H1 (cell line): ENCODE results near the gene RSAD2. TPM values are rescaled to one million over a fixed set of nuclear protein-coding genes. Genes with fewer than 3 reads are reported as not detected.

Experiments used
- CTCF ChIA-PET: fragments of 300-600 bp; sonication (Branson Sonifier 250); formaldehyde crosslinking; loops from one replicate; lab custom pipeline; 2021; ENCODE audit not compliant: partially characterized antibody; lab: Charles Lee
- POLR2A ChIA-PET: fragments of 300-600 bp; sonication (Branson Sonifier 250); formaldehyde crosslinking; loops from one replicate; lab custom pipeline; 2021; ENCODE audit warnings: inconsistent platforms; ENCODE audit not compliant: partially characterized antibody; lab: Charles Lee
- DNase-seq, 2 experiments: peaks; one replicate each; pipeline versions ENCODE4 v3.0.0 to v3.0.0-alpha.2; 2010 to 2022; ENCODE audit warnings: low spot score in 2 of 2, low read depth in 1 of 2, mixed read lengths in 1 of 2
- FAIRE-seq: peaks from 2 replicates; lab custom pipeline; 2011; peaks lifted over from hg19 to GRCh38; lab: Jason Lieb, UNC
- H2AFZ ChIP-seq: 2 replicates; pipeline ENCODE4 v1.8.1; 2012; ENCODE audit warnings: low read length, inconsistent platforms
- H2AK5ac ChIP-seq: 2 replicates; pipeline ENCODE4 v1.6.1; 2013; ENCODE audit warnings: low read depth, low read length
- H2BK120ac ChIP-seq: replicated peaks from 2 replicates; pipeline ENCODE3; 2013; ENCODE audit warnings: low read depth, low read length, inconsistent platforms
- H2BK12ac ChIP-seq: 2 replicates; pipeline ENCODE4 v1.6.1; 2013; ENCODE audit warnings: low read depth, low read length
- H2BK15ac ChIP-seq: 2 replicates; pipeline ENCODE4 v1.6.1; 2013; ENCODE audit warnings: low read length
- H2BK20ac ChIP-seq: 2 replicates; pipeline ENCODE4 v1.6.1; 2013; ENCODE audit warnings: low read length
- H2BK5ac ChIP-seq: 2 replicates; pipeline ENCODE4 v1.6.1; 2013; ENCODE audit warnings: low read depth, low read length
- H3K14ac ChIP-seq: 2 replicates; pipeline ENCODE4 v1.6.1; 2013; ENCODE audit warnings: inconsistent platforms; ENCODE audit not compliant: insufficient read length
- H3K18ac ChIP-seq: 2 replicates; pipeline ENCODE4 v1.6.1; 2013; ENCODE audit warnings: low read length; ENCODE audit errors: extremely low read depth
- H3K23ac ChIP-seq: 2 replicates; pipeline ENCODE4 v1.6.1; 2013; ENCODE audit warnings: inconsistent platforms; ENCODE audit not compliant: insufficient read length
- H3K23me2 ChIP-seq: 2 replicates; pipeline ENCODE4 v1.6.1; 2013; ENCODE audit warnings: low read depth, low read length
- H3K27ac ChIP-seq: 2 replicates; pipeline ENCODE4 v1.6.1; 2011; ENCODE audit warnings: low read depth, low read length, inconsistent platforms
- H3K27me3 ChIP-seq, 4 experiments: replicated peaks in 1 of 4; 1 replicate in 1 of 4; 2 replicates in 3 of 4; pipeline versions ENCODE4 v1.6.1 to v1.8.1; 2011 to 2013; ENCODE audit warnings: low read length in 3 of 4, mild to moderate bottlenecking in 3 of 4, inconsistent platforms in 2 of 4, mixed read lengths in 2 of 4, moderate library complexity in 1 of 4; ENCODE audit not compliant: control insufficient read depth in 3 of 4, insufficient read depth in 3 of 4; ENCODE audit errors: extremely low read depth in 1 of 4
- H3K36me3 ChIP-seq, 4 experiments: 2 replicates each; pipeline versions ENCODE4 v1.6.1 to v1.8.1; 2011 to 2013; ENCODE audit warnings: mild to moderate bottlenecking in 4 of 4, low read length in 3 of 4, moderate library complexity in 2 of 4, control low read depth in 1 of 4, inconsistent platforms in 1 of 4; ENCODE audit not compliant: insufficient read depth in 4 of 4, control insufficient read depth in 2 of 4
- H3K4ac ChIP-seq: replicated peaks from 2 replicates; pipeline ENCODE3; 2013; ENCODE audit warnings: low read length, low read depth, mixed read lengths, inconsistent platforms; ENCODE audit not compliant: insufficient read length
- H3K4me1 ChIP-seq, 4 experiments: replicated peaks in 1 of 4; 1 replicate in 1 of 4; 2 replicates in 3 of 4; pipeline versions ENCODE4 v1.6.1 to v1.8.1; 2011 to 2013; ENCODE audit warnings: low read length in 3 of 4, inconsistent platforms in 2 of 4, mixed read lengths in 1 of 4; ENCODE audit not compliant: insufficient read depth in 4 of 4, control insufficient read depth in 3 of 4
- H3K4me2 ChIP-seq, 2 experiments: 2 replicates each; pipeline versions ENCODE4 v1.6.1 to v1.8.1; 2011 to 2013; ENCODE audit warnings: low read depth in 2 of 2, low read length in 2 of 2, control low read depth in 1 of 2, inconsistent platforms in 1 of 2, mild to moderate bottlenecking in 1 of 2; ENCODE audit not compliant: insufficient read depth in 1 of 2
- H3K4me3 ChIP-seq, 4 experiments: fragments of 200-600, 300-600 bp in 1 of 4; sonication (generic), shearing (Covaris generic), sonication (Bioruptor Twin) in 1 of 4; 2 replicates each; pipeline versions ENCODE4 v1.5.1 to v1.8.1; 2011 to 2016; ENCODE audit warnings: low read length in 4 of 4, low read depth in 3 of 4, control low read depth in 2 of 4, inconsistent platforms in 2 of 4, mild to moderate bottlenecking in 2 of 4, mixed read lengths in 1 of 4, moderate library complexity in 1 of 4; ENCODE audit not compliant: insufficient read depth in 2 of 4; ENCODE audit errors: extremely low read depth in 1 of 4
- H3K56ac ChIP-seq: replicated peaks from 2 replicates; pipeline ENCODE3; 2013; ENCODE audit warnings: low read depth, mild to moderate bottlenecking, mixed read lengths, low read length, inconsistent platforms; ENCODE audit not compliant: insufficient read length
- H3K79me1 ChIP-seq: 2 replicates; pipeline ENCODE4 v1.6.1; 2013; ENCODE audit warnings: low read depth, low read length, control low read depth
- H3K79me2 ChIP-seq, 2 experiments: 2 replicates each; pipeline versions ENCODE4 v1.6.1 to v1.8.1; 2012 to 2013; ENCODE audit warnings: low read length in 2 of 2, mild to moderate bottlenecking in 2 of 2, inconsistent platforms in 1 of 2; ENCODE audit not compliant: insufficient read depth in 2 of 2, control insufficient read depth in 1 of 2
- H3K9ac ChIP-seq, 4 experiments: replicated peaks in 1 of 4; 1 replicate in 1 of 4; 2 replicates in 3 of 4; pipeline versions ENCODE4 v1.6.1 to v1.8.1; 2011 to 2013; ENCODE audit warnings: low read depth in 3 of 4, low read length in 3 of 4, control low read depth in 2 of 4, mild to moderate bottlenecking in 2 of 4, moderate library complexity in 2 of 4, inconsistent platforms in 1 of 4; ENCODE audit errors: extremely low read depth in 1 of 4
- H3K9me3 ChIP-seq, 2 experiments: 2 replicates each; pipeline versions ENCODE4 v1.6.1 to v1.8.1; 2012 to 2013; ENCODE audit warnings: mild to moderate bottlenecking in 2 of 2, moderate library complexity in 2 of 2, control low read depth in 1 of 2, inconsistent platforms in 1 of 2, low read depth in 1 of 2, low read length in 1 of 2, mixed read lengths in 1 of 2; ENCODE audit not compliant: insufficient read depth in 2 of 2
- H4K20me1 ChIP-seq, 2 experiments: replicated peaks in 1 of 2; 2 replicates each; pipeline versions ENCODE3 to v1.8.1; 2011 to 2013; ENCODE audit warnings: inconsistent platforms in 2 of 2, low read length in 2 of 2, mild to moderate bottlenecking in 1 of 2; ENCODE audit not compliant: insufficient read depth in 2 of 2, control insufficient read depth in 1 of 2
- H4K5ac ChIP-seq: 2 replicates; pipeline ENCODE4 v1.6.1; 2013; ENCODE audit warnings: low read length, low read depth, mixed read lengths, inconsistent platforms; ENCODE audit not compliant: insufficient read length
- H4K8ac ChIP-seq: 2 replicates; pipeline ENCODE4 v1.8.0; 2013; ENCODE audit warnings: mild to moderate bottlenecking, moderate library complexity, low read length, inconsistent platforms; ENCODE audit not compliant: insufficient read depth; ENCODE audit errors: extremely low read depth
- H4K91ac ChIP-seq: replicated peaks from 2 replicates; pipeline ENCODE3; 2013; ENCODE audit warnings: low read length, mixed read lengths, inconsistent platforms; ENCODE audit not compliant: insufficient read length
- CBX5 ChIP-seq: fragments of 300-800, 300-1000 bp; sonication (generic); IDR thresholded peaks from 2 replicates; pipeline ENCODE4 v1.7.1; 2016; ENCODE audit warnings: antibody characterized with exemption, low read length, low read depth
- CBX8 ChIP-seq: fragments of 300-800, 300-1000 bp; sonication (generic); IDR thresholded peaks from 2 replicates; pipeline ENCODE4 v1.7.1; 2016; ENCODE audit warnings: low read depth, low read length, borderline replicate concordance
- CHD1 ChIP-seq: IDR thresholded peaks from 2 replicates; pipeline ENCODE4 v1.6.1; 2012; ENCODE audit warnings: low read depth, low read length, improper control_type of control experiment
- HDAC2 ChIP-seq, 2 experiments: fragments of 300-600 bp in 1 of 2; sonication (generic) in 1 of 2; IDR thresholded peaks; 2 replicates each; pipeline ENCODE4 v1.6.1; 2011 to 2012; ENCODE audit warnings: low read depth in 2 of 2, low read length in 2 of 2, mild to moderate bottlenecking in 2 of 2, moderate library complexity in 2 of 2, borderline replicate concordance in 1 of 2, inconsistent platforms in 1 of 2
- JUND ChIP-seq: IDR thresholded peaks from 2 replicates; pipeline ENCODE4 v1.6.1; 2011; ENCODE audit warnings: mild to moderate bottlenecking, improper control_type of control experiment, low read length
- MAFK ChIP-seq: IDR thresholded peaks from 2 replicates; pipeline ENCODE4 v1.6.1; 2012; ENCODE audit warnings: low read depth, mild to moderate bottlenecking, improper control_type of control experiment, low read length
- RAD21 ChIP-seq, 2 experiments: IDR thresholded peaks in 1 of 2; conservative IDR thresholded peaks in 1 of 2; 2 replicates each; pipeline ENCODE4 v1.6.1; 2011; ENCODE audit warnings: low read depth in 2 of 2, low read length in 2 of 2, improper control_type of control experiment in 1 of 2, inconsistent platforms in 1 of 2, mild to moderate bottlenecking in 1 of 2, moderate library complexity in 1 of 2
- RXRA ChIP-seq: IDR thresholded peaks from 2 replicates; pipeline ENCODE4 v1.6.1; 2011; ENCODE audit warnings: low read depth, mild to moderate bottlenecking, low read length, moderate library complexity; ENCODE audit not compliant: insufficient read depth
- SIRT6 ChIP-seq: IDR thresholded peaks from one replicate; pipeline ENCODE4 v1.7.1; 2012; ENCODE audit warnings: low read length, inconsistent platforms
- YY1 ChIP-seq: IDR thresholded peaks from 2 replicates; pipeline ENCODE4 v1.6.1; 2011; ENCODE audit warnings: low read depth, mild to moderate bottlenecking, low read length
- ZNF274 ChIP-seq: IDR thresholded peaks from 2 replicates; pipeline ENCODE4 v1.7.0; 2012; ENCODE audit warnings: low read length, borderline replicate concordance; ENCODE audit errors: extremely low read depth
- WGBS, 2 experiments: shearing (Covaris generic) in 1 of 2; methylation state at CpG; one replicate each; pipeline versions ENCODE4 v1.1.6 to v1.1.7; 2013 to 2015; ENCODE audit warnings: low lambda C conversion rate in 2 of 2, mixed read lengths in 2 of 2, inconsistent platforms in 1 of 2, low coverage in 1 of 2, missing lambda C conversion rate in 1 of 2; ENCODE audit not compliant: insufficient replicate concordance in 2 of 2, insufficient coverage in 1 of 2, insufficient read length in 1 of 2; ENCODE audit errors: extremely low coverage in 1 of 2, missing lambda C conversion rate in 1 of 2; 5-methylcytosine and 5-hydroxymethylcytosine counted together
- polyA plus RNA-seq, 7 experiments: library from polyadenylated mRNA; depleted of rRNA in 3 of 7; stranded (reverse) in 5 of 7; unstranded in 2 of 7; fragments of >200 nt in 5 of 7; fragments of 200-250 nt in 2 of 7; gene quantifications; 1 replicate in 5 of 7; 2 replicates in 1 of 7; 4 replicates in 1 of 7; pipeline versions ENCODE4 v1.2.1 to v1.2.3, GENCODE V29; 2011 to 2013; ENCODE audit warnings: missing spikeins in 2 of 7, mixed read lengths in 2 of 7
- total RNA-seq: library from RNA; stranded (reverse); fragmentation: NEBNext Ultra II Directional; extraction: Animal tissue kit (Norgen Biotek cat#: 25700); gene quantifications from 2 replicates; pipeline ENCODE4 v1.2.1, GENCODE V29; 2021
- TF ChIP-seq, protein P1 (sequence below): IDR thresholded peaks from 2 replicates; pipeline ENCODE4 v1.6.1; 2012; ENCODE audit warnings: inconsistent platforms

RSAD2 gene
- total and polyA plus RNA-seq, 2 of the 8 experiments (the other 6 are each of a cell fraction or from before 2014, with no cell fraction given), result not detected

DNA sequence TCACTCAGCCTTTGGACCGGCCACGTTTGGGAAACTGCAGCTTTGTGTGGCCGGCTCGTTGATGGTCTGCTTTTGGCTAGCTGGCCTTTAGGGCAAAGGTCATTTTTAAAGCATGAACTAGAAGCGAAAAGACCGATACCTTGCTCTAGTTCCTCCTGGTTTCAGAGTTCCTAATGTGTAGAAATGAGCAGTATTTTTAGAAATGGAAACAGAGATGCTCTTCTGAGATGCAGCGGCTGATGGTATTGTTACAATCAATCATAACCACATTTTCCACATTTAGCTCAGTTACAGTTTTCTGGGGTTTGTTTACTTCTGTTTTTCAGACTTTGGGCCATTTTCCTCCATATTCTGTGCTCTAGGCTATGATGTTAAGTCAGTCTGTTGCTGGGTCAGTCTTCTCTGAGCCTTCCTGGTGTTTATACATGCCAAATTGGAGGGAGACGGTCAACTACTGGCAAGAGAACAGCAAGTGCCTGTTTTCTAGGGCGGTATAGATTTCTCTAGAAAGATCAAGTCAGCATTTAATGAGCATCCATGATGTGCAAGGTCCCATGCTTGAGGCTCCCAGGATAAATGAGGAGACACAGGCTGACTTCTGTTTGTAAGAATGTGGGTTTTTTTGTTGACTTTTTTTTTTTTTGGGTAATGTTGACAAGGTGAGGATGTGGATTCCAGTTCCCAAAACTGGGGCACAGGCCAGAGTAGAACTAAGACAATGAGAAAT, 67.7 kb downstream of the RSAD2 start:
- no peak overlapping the region for H2BK20ac ChIP-seq
- H2AFZ ChIP-seq, result no peak overlapping the region
- H3K9me3 ChIP-seq, result no peaks in the 10 kb centered on the region
- ChIA-PET POLR2A (no interaction called here), CTCF (interaction anchor here (0.6 to 1.2 kb wide), 3 partner anchors 9 to 86 kb away, joined by 3 to 4 read pairs (median 4); no protein-coding TSS in a partner anchor)
- no peak overlapping the region for H3K27ac ChIP-seq
- no peak overlapping the region for H3K4me2 ChIP-seq
- FAIRE-seq, result no peak
- H3K36me3 ChIP-seq, result no peaks in the 10 kb centered on the region; a peak in 1 of 8 replicates
- H2BK120ac ChIP-seq, result no peak overlapping the region
- no peaks in the 10 kb centered on the region for H3K79me2 ChIP-seq
- H3K4me3 ChIP-seq, result no peak overlapping the region
- 0 out of 2 replicates have a peak, but pooled peaks cover 2% of the 10 kb centered on the region for H3K79me1 ChIP-seq
- no peak overlapping the region for H4K8ac ChIP-seq
- H3K56ac ChIP-seq, result no peak overlapping the region
- WGBS, 2 experiments, result 89% methylated on average over 9 of the region's 9 CpGs; no CpG with 5 or more reads in 1 of the 2 experiments
- no peaks in the 10 kb centered on the region for H3K23me2 ChIP-seq
- H2AK5ac ChIP-seq, result no peak overlapping the region
- peaks cover 0 to 2% (median 0%) of the 10 kb centered on the region in 4 experiments; a peak in 3 of 7 replicates for H3K4me1 ChIP-seq
- H3K23ac ChIP-seq, result no peak overlapping the region
- H2BK12ac ChIP-seq, result no peak overlapping the region
- H4K20me1 ChIP-seq, result peaks cover 2 to 3% of the 10 kb centered on the region in 2 experiments
- H3K4ac ChIP-seq, result no peak overlapping the region
- no peak for DNase-seq
- no peak overlapping the region for H3K18ac ChIP-seq
- H4K91ac ChIP-seq, result no peak overlapping the region
- H4K5ac ChIP-seq, result no peak overlapping the region
- no peaks in the 10 kb centered on the region for H3K27me3 ChIP-seq
- H2BK5ac ChIP-seq, result no peak overlapping the region
- no peak overlapping the region for H3K9ac ChIP-seq
- no peak overlapping the region for H3K14ac ChIP-seq
- no peak overlapping the region for H2BK15ac ChIP-seq
- TF ChIP-seq RAD21 (IDR thresholded peaks at IDR 0.05 in 1 of 2, conservative IDR thresholded peaks at IDR 0.05 in 1 of 2; ENCODE audit: low read depth in 2 of 2, low read length in 2 of 2), result no peak
- TF ChIP-seq, protein P1, sequence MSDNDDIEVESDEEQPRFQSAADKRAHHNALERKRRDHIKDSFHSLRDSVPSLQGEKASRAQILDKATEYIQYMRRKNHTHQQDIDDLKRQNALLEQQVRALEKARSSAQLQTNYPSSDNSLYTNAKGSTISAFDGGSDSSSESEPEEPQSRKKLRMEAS, result no peak
- TF ChIP-seq JUND, result no peak
- TF ChIP-seq CBX5, result no peak
- no peak for TF ChIP-seq CBX8
- TF ChIP-seq RXRA, result no peak
- TF ChIP-seq HDAC2 (IDR thresholded peaks at IDR 0.05; ENCODE audit: borderline replicate concordance in 1 of 2, low read depth in 2 of 2, low read length in 2 of 2), result no peak
- no peak for TF ChIP-seq CHD1
- TF ChIP-seq YY1, result no peak
- no peak for TF ChIP-seq MAFK
- no peak for TF ChIP-seq ZNF274
- no peak for TF ChIP-seq SIRT6
